OCI-LY7 (cell line): ENCODE data around the gene MEGF6.

Experiments
- CTCF ChIP-seq: fragments of 200-600 bp; sonication (generic); conservative IDR thresholded peaks from 2 replicates; pipeline ENCODE4 v1.5.1; 2014; ENCODE audit warnings: mild to moderate bottlenecking, antibody characterized with exemption, low read length, moderate library complexity, mixed read lengths
- EZH2phosphoT487 ChIP-seq: fragments of 200-600 bp; sonication (generic); IDR thresholded peaks from 2 replicates; pipeline ENCODE4 v1.6.1; 2018; ENCODE audit warnings: low read depth, borderline replicate concordance, mild to moderate bottlenecking, mixed run types, antibody characterized with exemption, low read length, moderate library complexity, mixed read lengths

GRCh38 chr1:3530926-3531818, 80.1 kb downstream of the MEGF6 start:
- no peak for TF ChIP-seq CTCF
- TF ChIP-seq EZH2phosphoT487, result no peak
